ENCODE data around the gene KIF23.

- TF ChIP-seq POLR2A (IDR thresholded peaks at IDR 0.05; ENCODE audit: low read length) (no peak), GATA1 (IDR thresholded peaks at IDR 0.05; ENCODE audit: low read depth, low read length) (no peak)
Measured at GRCh38 chr15:69407719-69408400, 6.3 kb upstream of the KIF23 start.
